ENCODE measurements around the gene FLNC. TPM values are rescaled to one million over a fixed set of nuclear protein-coding genes. Genes with fewer than 3 reads are reported as not detected.

FLNC gene
- total and polyA plus RNA-seq, 2 donors from 2014 or later, result 2.8 to 12.2 TPM

GRCh38 chr7:128849804-128850490 lies 19.7 kb downstream of the FLNC start:
- peak overlapping the region in 1 of 3 donors; percentile 40 for H3K9ac ChIP-seq (ENCODE audit: low read length in 3 of 3)
- peaks cover 0 to 5% (median 0%) of the 10 kb centered on the region in 3 donors for H3K4me1 ChIP-seq (ENCODE audit: control insufficient read depth in 2 of 3, insufficient read depth in 2 of 3, low read depth in 1 of 3, low read length in 3 of 3)
- intact Hi-C loops (cut with DNase I), result no loop called here
- peak overlapping the region in 1 of 3 donors; percentile 21 for H3K4me3 ChIP-seq (ENCODE audit: low read length in 3 of 3)
- DNase-seq, result peak in 1 of 5 donors; percentile 61
- no peaks in the 10 kb centered on the region for H3K36me3 ChIP-seq (ENCODE audit: control insufficient read depth in 2 of 3, insufficient read depth in 3 of 3, low read length in 3 of 3)
- no peak for TF ChIP-seq CTCF (IDR thresholded peaks at IDR 0.05; ENCODE audit: borderline replicate concordance, extremely low read depth, insufficient read depth)
- no peaks in the 10 kb centered on the region for H3K9me3 ChIP-seq (ENCODE audit: control insufficient read depth in 2 of 3, insufficient read depth in 1 of 3, low read length in 3 of 3)
- no peak for FAIRE-seq
- H3K27me3 ChIP-seq (ENCODE audit: control insufficient read depth, insufficient read depth, low read length), result no peaks in the 10 kb centered on the region
- peak overlapping the region; percentile 42 to 60 for H3K27ac ChIP-seq (ENCODE audit: low read depth in 2 of 2, low read length in 2 of 2)

DNA sequence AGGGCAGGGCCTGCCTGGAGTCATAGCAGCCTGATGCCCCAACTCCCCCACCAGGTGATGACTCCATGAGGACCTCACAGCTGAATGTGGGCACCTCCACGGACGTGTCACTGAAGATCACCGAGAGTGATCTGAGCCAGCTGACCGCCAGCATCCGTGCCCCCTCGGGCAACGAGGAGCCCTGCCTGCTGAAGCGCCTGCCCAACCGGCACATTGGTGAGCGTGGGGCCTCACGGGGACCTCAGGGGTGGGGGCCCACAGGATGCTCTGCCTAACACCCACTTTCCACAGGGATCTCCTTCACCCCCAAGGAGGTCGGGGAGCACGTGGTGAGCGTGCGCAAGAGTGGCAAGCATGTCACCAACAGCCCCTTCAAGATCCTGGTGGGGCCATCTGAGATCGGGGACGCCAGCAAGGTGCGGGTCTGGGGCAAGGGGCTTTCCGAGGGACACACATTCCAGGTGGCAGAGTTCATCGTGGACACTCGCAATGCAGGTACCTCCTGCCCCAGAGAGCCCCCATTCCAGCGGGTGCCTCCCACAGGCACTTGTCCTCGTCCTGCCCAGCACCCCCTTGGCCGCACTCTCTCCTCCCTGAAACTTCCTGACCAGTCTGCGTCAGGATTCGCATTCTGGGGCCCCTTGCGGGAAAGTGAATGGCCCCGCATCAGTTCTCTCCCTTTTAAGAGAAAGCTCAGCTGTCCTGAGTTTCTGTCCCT lies 22.5 kb downstream of the FLNC start:
- Histone ChIP-seq H3K27ac (ENCODE audit: low read depth in 2 of 2, low read length in 2 of 2) (no peak overlapping the region), H3K4me3 (ENCODE audit: low read length in 3 of 3) (no peak overlapping the region), H3K9me3 (ENCODE audit: control insufficient read depth in 2 of 3, insufficient read depth in 1 of 3, low read length in 3 of 3) (no peaks in the 10 kb centered on the region), H3K36me3 (ENCODE audit: control insufficient read depth in 2 of 3, insufficient read depth in 3 of 3, low read length in 3 of 3) (no peaks in the 10 kb centered on the region), H3K9ac (ENCODE audit: low read length in 3 of 3) (no peak overlapping the region), H3K27me3 (ENCODE audit: control insufficient read depth, insufficient read depth, low read length) (no peaks in the 10 kb centered on the region), H3K4me1 (ENCODE audit: control insufficient read depth in 2 of 3, insufficient read depth in 2 of 3, low read depth in 1 of 3, low read length in 3 of 3) (peaks cover 0 to 5% (median 0%) of the 10 kb centered on the region in 3 donors)
- DNase-seq (peak in 1 of 5 donors; percentile 65), FAIRE-seq (no peak)
- no peak for TF ChIP-seq CTCF (IDR thresholded peaks at IDR 0.05; ENCODE audit: borderline replicate concordance, extremely low read depth, insufficient read depth)
- intact Hi-C loops (cut with DNase I), result no loop called here

DNA sequence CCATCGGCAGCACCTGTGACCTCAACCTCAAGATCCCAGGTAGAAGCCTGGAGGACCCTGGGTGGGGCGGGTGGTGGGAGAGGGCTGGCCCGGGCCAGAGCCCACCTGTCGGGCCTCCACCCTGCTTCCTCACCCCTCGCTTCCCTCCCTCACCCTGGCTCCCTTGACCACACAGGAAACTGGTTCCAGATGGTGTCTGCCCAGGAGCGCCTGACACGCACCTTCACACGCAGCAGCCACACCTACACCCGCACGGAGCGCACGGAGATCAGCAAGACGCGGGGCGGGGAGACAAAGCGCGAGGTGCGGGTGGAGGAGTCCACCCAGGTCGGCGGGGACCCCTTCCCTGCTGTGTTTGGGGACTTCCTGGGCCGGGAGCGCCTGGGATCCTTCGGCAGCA lies 23.6 kb downstream of the FLNC start:
- no peaks in the 10 kb centered on the region for H3K9me3 ChIP-seq (ENCODE audit: control insufficient read depth in 2 of 3, insufficient read depth in 1 of 3, low read length in 3 of 3)
- no peak overlapping the region for H3K27ac ChIP-seq (ENCODE audit: low read depth in 2 of 2, low read length in 2 of 2)
- no peak for TF ChIP-seq CTCF (IDR thresholded peaks at IDR 0.05; ENCODE audit: borderline replicate concordance, extremely low read depth, insufficient read depth)
- no peaks in the 10 kb centered on the region for H3K27me3 ChIP-seq (ENCODE audit: control insufficient read depth, insufficient read depth, low read length)
- H3K36me3 ChIP-seq (ENCODE audit: control insufficient read depth in 2 of 3, insufficient read depth in 3 of 3, low read length in 3 of 3), result no peaks in the 10 kb centered on the region
- H3K9ac ChIP-seq (ENCODE audit: low read length in 3 of 3), result no peak overlapping the region
- DNase-seq (no peak), FAIRE-seq (no peak)
- intact Hi-C loops (cut with DNase I), result no loop called here
- H3K4me3 ChIP-seq (ENCODE audit: low read length in 3 of 3), result no peak overlapping the region
- H3K4me1 ChIP-seq (ENCODE audit: control insufficient read depth in 2 of 3, insufficient read depth in 2 of 3, low read depth in 1 of 3, low read length in 3 of 3), result peaks cover 0 to 5% (median 0%) of the 10 kb centered on the region in 3 donors

All from kidney (tissue), 14 donors.